ENCODE measurements around the gene SRCAP.
A peak's percentile ranks its signal among the peaks of the same experiment; 100 is the strongest.

The SRCAP gene

GRCh38 chr16:30761427-30761927, 62.5 kb downstream of the SRCAP start:
- TF ChIP-seq, protein P1, sequence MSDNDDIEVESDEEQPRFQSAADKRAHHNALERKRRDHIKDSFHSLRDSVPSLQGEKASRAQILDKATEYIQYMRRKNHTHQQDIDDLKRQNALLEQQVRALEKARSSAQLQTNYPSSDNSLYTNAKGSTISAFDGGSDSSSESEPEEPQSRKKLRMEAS (IDR thresholded peaks at IDR 0.05): peak; percentile 62
- TF ChIP-seq FOXM1 (IDR thresholded peaks at IDR 0.05; ENCODE audit: borderline replicate concordance, low read depth): no peak

DNA sequence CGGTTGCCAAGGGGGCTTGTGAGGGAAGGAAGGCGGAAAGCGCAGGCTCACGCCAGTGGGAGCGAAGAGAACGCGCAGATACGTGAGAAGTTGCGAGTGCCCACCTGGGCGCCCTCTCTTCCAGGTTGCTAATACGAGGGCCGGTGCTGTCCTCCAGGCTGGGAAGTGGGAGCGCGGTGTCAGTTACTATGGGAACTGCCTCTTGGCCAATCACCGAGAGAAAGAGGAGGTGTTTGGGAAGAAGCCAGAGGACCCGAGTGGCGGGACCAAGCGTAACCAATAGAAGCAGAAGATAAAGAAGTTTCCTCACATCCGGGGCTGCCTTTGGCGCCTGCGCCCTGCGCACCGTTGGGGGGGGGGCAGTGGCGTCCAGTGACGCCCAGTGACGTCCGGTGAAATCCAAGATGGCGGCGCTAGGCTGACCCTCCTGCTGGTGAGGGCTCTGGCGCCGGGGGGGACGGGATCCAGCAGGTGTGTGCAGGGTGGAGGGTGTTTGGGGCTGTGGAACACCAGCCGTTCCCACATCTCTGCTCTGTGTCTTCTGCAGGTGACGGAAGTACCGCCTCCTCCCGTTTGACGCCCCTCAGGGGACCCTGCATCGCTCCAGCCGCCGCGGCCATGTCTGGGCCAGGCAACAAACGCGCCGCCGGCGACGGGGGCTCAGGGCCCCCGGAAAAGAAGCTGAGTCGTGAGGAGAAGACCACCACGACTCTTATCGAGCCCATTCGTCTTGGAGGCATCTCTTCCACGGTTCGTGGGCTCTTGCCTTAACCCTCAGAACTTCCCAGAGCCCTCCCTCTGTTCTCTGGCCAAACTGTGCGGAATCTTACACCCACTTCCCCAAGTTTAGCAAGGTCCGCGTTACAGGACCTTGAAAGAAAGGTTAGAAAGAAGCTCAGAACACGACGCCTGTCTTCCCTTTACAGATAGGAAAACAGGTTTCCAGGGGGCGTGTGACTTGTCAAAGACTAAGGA, 63.2 kb downstream of the SRCAP start, which contains the start of the genes CFAP119 and RNF40:
TSS of gene CFAP119 (minus strand) at position 135 of the 975 bp plus-strand sequence. CDS start 314 bp downstream, outside the sequence.
TSS of gene RNF40 (plus strand) at position 395 of the 975 bp plus-strand sequence. CDS start at position 619, 224 bp downstream.
- TF ChIP-seq, protein P2, sequence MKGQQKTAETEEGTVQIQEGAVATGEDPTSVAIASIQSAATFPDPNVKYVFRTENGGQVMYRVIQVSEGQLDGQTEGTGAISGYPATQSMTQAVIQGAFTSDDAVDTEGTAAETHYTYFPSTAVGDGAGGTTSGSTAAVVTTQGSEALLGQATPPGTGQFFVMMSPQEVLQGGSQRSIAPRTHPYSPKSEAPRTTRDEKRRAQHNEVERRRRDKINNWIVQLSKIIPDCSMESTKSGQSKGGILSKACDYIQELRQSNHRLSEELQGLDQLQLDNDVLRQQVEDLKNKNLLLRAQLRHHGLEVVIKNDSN (IDR thresholded peaks at IDR 0.05): no peak
- TF ChIP-seq NFIC (IDR thresholded peaks at IDR 0.05) (peak; percentile 59), TAF1 (IDR thresholded peaks at IDR 0.05; ENCODE audit: low read depth) (peak; percentile 98), ZBTB7A (IDR thresholded peaks at IDR 0.05; ENCODE audit: low read depth) (peak; percentile 88; the same call in 1 of the 2 replicates), EGR1 (IDR thresholded peaks at IDR 0.05) (0 out of 2 replicates have a peak, but pooled peaks have one; percentile 16), YY1 (IDR thresholded peaks at IDR 0.05; ENCODE audit: low read depth) (peak; percentile 98), REST (IDR thresholded peaks at IDR 0.05; ENCODE audit: low read depth) (no peak; the same call in 1 of the 2 replicates), CREB1 (IDR thresholded peaks at IDR 0.05; ENCODE audit: low read depth) (peak; percentile 87), EP300 (IDR thresholded peaks at IDR 0.05; ENCODE audit: borderline replicate concordance) (no peak), CEBPB (IDR thresholded peaks at IDR 0.05) (peak; percentile 4; the same call in 1 of the 2 replicates), TCF12 (IDR thresholded peaks at IDR 0.05; ENCODE audit: low read depth) (peak; percentile 67; the same call in 1 of the 2 replicates), FOXM1 (IDR thresholded peaks at IDR 0.05; ENCODE audit: borderline replicate concordance, low read depth) (no peak), RAD21 (IDR thresholded peaks at IDR 0.05; ENCODE audit: low read depth) (no peak)
- TF ChIP-seq, protein P1 (IDR thresholded peaks at IDR 0.05): peak; percentile 10; the same call in 1 of the 2 replicates

DNA sequence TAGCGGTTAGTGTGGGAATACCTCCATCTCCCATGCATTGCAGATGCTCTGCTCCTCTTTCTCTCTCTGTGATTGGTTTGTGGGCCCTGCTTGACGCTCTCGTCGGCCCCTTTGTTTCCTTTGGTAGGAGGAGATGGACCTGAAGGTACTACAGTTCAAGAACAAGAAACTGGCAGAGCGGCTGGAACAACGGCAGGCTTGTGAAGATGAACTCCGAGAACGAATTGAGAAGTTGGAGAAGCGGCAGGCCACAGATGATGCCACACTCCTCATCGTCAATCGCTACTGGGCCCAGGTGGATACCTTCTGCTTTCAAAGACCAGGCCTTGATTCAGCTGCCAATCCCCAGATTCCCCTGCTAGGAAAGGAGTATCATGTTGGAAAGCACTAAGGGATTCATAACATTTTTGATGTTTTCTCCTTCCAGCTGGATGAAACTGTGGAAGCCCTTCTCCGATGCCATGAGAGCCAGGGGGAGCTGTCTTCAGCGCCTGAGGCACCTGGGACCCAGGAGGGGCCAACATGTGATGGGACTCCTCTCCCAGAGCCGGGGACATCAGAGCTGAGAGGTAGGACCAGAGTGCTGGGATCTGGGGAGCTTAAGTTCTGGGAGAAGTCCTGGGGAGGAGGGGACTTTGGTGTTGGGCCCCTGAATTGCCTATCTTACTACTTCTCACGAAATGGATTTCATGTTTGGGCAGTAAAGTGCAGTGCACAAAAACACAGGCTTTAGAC, 64.2 kb downstream of the SRCAP start:
- TF ChIP-seq NFIC (IDR thresholded peaks at IDR 0.05): no peak
- TF ChIP-seq, protein P1 (IDR thresholded peaks at IDR 0.05): no peak
- TF ChIP-seq EGR1 (IDR thresholded peaks at IDR 0.05): no peak
- TF ChIP-seq ZBTB7A (IDR thresholded peaks at IDR 0.05; ENCODE audit: low read depth): no peak
- no peak for TF ChIP-seq RAD21 (IDR thresholded peaks at IDR 0.05; ENCODE audit: low read depth)
- no peak for TF ChIP-seq FOXM1 (IDR thresholded peaks at IDR 0.05; ENCODE audit: borderline replicate concordance, low read depth)
- TF ChIP-seq CEBPB (IDR thresholded peaks at IDR 0.05): no peak
- TF ChIP-seq YY1 (IDR thresholded peaks at IDR 0.05; ENCODE audit: low read depth): no peak
- no peak for TF ChIP-seq TEAD4 (IDR thresholded peaks at IDR 0.05)
- TF ChIP-seq EP300 (IDR thresholded peaks at IDR 0.05; ENCODE audit: borderline replicate concordance): no peak
- TF ChIP-seq, protein P2 (IDR thresholded peaks at IDR 0.05): no peak
- no peak for TF ChIP-seq TCF12 (IDR thresholded peaks at IDR 0.05; ENCODE audit: low read depth)
- TF ChIP-seq TAF1 (IDR thresholded peaks at IDR 0.05; ENCODE audit: low read depth): no peak
- no peak for TF ChIP-seq REST (IDR thresholded peaks at IDR 0.05; ENCODE audit: low read depth)
- TF ChIP-seq CREB1 (IDR thresholded peaks at IDR 0.05; ENCODE audit: low read depth): no peak

- no peak for TF ChIP-seq EGR1 (IDR thresholded peaks at IDR 0.05)
- TF ChIP-seq, protein P1 (IDR thresholded peaks at IDR 0.05): no peak
- TF ChIP-seq CEBPB (IDR thresholded peaks at IDR 0.05): no peak
- no peak for TF ChIP-seq CREB1 (IDR thresholded peaks at IDR 0.05; ENCODE audit: low read depth)
- TF ChIP-seq REST (IDR thresholded peaks at IDR 0.05; ENCODE audit: low read depth): no peak
- no peak for TF ChIP-seq TAF1 (IDR thresholded peaks at IDR 0.05; ENCODE audit: low read depth)
- no peak for TF ChIP-seq TCF12 (IDR thresholded peaks at IDR 0.05; ENCODE audit: low read depth)
- no peak for TF ChIP-seq ZBTB7A (IDR thresholded peaks at IDR 0.05; ENCODE audit: low read depth)
These were observed 65.1 kb downstream of the SRCAP start for GRCh38 chr16:30764086-30764485.

Measured in Ishikawa (cell line).